NB4 (cell line): ENCODE measurements around the gene SLC25A1.

Experiments used
- DNase-seq: peaks from one replicate; pipeline ENCODE4 v3.0.0; 2010; ENCODE audit warnings: low read depth
- H3K4me3 ChIP-seq: one replicate; pipeline ENCODE4 v1.5.1; 2011; ENCODE audit warnings: mild to moderate bottlenecking, low read depth, low read length, moderate library complexity
- MYC ChIP-seq: IDR thresholded peaks from 2 replicates; pipeline ENCODE4 v1.6.1; 2011; ENCODE audit warnings: low read depth, low read length
- POLR2A ChIP-seq: IDR thresholded peaks from 2 replicates; pipeline ENCODE4 v1.6.1; 2011; ENCODE audit warnings: mild to moderate bottlenecking; ENCODE audit not compliant: insufficient read length; ENCODE audit errors: extremely low read depth
- TF ChIP-seq, protein P1 (sequence below): IDR thresholded peaks from 2 replicates; pipeline ENCODE4 v1.6.1; 2011; ENCODE audit warnings: low read depth, low read length
- TF ChIP-seq, protein P2 (sequence below): IDR thresholded peaks from one replicate; pipeline ENCODE4 v1.5.1; 2012; ENCODE audit warnings: low read depth, low read length

Gene SLC25A1

DNA sequence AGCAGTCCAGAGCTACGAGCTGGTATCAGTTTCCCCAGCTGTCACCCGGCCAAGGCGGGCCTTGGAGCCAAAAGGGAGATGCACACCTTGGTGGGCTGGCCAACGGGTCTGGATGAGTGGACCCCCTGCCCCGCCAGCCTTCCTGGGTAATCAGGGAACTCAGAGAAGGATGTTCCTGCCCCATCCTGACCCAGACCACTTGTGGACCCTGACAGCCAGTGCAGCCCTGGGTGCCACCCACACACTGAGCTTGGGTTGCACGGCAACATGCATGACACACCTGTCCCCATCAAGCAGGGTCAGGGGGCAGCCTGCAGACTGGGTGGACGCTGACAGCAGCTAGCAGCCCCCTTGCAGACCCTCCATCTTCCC, 8.6 kb downstream of the SLC25A1 start:
- no peak overlapping the region for H3K4me3 ChIP-seq
- no peak for DNase-seq
- TF ChIP-seq, protein P1, sequence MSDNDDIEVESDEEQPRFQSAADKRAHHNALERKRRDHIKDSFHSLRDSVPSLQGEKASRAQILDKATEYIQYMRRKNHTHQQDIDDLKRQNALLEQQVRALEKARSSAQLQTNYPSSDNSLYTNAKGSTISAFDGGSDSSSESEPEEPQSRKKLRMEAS = no peak
- no peak for TF ChIP-seq MYC
- no peak for TF ChIP-seq POLR2A
- TF ChIP-seq, protein P2, sequence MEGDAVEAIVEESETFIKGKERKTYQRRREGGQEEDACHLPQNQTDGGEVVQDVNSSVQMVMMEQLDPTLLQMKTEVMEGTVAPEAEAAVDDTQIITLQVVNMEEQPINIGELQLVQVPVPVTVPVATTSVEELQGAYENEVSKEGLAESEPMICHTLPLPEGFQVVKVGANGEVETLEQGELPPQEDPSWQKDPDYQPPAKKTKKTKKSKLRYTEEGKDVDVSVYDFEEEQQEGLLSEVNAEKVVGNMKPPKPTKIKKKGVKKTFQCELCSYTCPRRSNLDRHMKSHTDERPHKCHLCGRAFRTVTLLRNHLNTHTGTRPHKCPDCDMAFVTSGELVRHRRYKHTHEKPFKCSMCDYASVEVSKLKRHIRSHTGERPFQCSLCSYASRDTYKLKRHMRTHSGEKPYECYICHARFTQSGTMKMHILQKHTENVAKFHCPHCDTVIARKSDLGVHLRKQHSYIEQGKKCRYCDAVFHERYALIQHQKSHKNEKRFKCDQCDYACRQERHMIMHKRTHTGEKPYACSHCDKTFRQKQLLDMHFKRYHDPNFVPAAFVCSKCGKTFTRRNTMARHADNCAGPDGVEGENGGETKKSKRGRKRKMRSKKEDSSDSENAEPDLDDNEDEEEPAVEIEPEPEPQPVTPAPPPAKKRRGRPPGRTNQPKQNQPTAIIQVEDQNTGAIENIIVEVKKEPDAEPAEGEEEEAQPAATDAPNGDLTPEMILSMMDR = no peak

DNA sequence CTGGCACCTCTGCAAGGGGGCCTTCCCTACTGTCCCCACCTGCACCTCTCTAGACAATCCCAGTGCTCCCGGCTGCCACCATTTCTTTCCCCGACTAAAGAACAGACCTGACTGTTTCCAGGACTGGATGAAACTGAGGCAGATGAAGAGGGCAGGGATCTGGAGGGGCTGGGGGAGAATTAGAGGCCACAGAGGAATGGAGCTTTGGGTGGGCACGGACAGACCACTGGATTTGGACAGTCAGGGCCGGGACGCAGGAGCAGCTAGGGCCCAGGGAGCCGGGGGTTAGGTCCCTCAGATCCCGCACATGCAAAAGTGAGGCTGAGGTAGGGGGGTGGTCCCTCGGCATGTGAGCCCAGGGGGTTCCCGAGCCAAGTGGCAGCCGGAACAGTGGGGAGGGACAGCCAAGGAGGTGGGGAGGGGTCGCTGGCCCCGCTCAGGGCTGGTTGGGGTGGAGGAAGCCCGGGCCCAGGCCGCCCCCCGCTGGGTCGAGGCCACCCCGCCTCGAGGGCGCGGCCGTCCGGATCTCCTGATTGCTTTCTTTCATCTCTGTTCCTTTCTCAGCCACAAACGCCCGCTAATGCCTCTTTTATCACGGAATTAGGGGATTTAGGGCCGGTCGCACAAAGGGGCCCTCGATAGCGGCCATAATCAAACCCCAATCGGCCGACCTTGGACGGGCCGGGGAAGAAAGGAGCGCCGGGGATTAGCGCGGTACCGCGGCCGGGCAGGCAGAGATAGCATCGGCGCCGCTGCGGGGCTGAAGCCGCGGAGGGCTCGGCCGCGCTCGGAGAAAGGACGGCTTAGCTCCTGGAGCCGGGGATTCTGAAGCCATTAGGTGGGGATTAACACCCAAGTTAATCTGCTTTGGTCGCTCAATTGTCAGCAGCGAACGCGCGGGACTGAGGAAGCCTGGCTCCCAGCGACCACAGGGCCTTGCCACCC, 9.3 kb downstream of the SLC25A1 start:
- H3K4me3 ChIP-seq = no peak overlapping the region
- DNase-seq = no peak
- TF ChIP-seq POLR2A (no peak), MYC (no peak)
- TF ChIP-seq, protein P2 = no peak
- TF ChIP-seq, protein P1 = no peak

DNA sequence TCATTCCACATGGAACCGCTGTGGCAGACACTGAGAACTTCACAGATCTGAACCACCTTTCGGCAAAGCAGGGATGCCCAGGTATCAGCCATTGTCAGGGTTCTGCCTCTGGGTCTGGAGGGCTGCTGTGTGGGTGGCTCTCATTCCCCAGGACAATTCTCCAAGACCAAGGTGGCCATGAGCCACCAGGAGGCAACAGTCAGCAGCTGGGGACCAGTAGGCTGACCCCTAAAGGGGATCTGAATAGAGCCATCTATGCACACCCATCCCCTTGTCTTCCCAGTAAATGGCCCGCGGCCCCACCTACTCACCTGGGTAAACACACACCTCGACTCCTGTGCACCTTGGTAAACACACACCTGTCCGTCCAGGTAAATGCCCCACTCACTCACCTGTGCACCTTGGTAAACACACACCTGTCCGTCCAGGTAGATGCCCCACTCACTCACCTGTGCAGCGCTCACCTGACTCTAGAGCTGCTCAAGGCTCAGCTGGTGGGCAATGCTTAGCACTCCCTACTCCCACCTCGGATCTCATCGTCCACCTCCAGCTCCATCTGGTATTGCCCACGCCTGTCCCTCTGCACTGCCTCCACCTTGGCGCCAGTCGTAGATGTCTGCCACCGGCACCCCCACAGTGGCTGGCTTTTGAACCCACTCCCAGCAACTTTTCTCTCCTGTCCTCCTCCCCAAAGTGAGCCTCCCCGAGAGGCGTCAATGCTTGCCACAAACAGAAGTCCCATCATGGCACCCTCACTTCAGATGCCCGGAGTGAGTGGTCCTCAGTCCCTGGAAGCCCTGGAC, 10.2 kb downstream of the SLC25A1 start:
- TF ChIP-seq, protein P1 = no peak
- TF ChIP-seq, protein P2 = peak; percentile 33
- TF ChIP-seq MYC (no peak), POLR2A (no peak)
- no peak for DNase-seq
- H3K4me3 ChIP-seq = no peak overlapping the region

DNA sequence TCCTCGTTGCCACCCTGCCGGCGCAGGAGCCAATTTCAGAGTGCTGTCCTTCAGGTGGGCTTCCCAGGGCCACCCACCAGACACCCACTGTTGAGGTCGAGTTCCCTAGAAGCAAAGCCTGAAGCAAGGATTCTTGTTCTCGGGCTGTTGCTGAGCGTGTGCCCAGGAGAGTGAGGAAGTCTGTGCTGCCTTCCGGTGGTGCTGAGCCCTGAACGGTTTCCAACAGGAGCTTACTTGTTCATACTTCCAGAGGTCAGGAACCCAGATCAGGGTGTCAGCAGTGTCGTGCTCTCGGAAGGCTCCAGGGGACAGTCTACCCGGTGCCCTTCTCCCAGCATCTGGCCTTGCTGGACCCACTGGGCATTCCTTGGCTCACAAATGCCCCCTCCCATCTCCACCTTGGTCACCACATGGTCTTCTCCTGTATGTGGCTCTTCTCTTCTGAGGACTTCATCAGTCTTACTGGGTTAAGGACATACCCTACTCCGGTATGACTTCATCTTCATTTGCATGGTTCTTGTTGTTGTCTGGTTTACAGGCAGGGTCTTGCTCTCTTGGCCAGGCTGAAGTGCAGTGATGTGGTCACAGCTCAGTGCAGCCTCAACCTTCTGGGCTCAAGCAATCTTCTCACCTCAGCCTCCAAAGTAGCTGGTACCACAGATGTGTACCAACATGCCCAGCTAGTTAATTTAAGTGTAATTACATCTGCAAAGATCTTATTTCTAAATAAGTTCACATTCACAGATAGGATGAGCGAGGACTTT, 11.2 kb downstream of the SLC25A1 start:
- TF ChIP-seq POLR2A (no peak), MYC (no peak)
- TF ChIP-seq, protein P1 = no peak
- TF ChIP-seq, protein P2 = no peak
- DNase-seq = no peak

DNA sequence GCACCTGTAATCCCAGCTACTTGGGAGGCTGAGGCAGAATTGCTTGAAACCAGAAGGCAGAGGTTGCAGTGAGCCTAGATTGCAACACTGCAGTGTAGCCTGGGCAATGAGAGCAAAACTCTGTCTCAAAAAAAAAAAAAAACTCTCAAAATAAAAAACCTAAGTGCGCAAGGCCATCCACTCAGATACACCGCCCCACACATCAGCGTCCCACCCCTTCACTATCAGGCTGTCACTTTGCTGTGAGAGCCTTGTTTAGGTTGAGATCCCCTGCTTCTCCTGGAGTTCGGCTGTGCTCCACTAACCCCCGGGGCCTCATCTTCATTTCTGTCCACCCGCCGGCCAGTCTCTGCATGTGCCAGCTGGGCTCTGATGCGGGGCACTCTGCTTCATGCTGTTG, 12.1 kb downstream of the SLC25A1 start:
- no peak for TF ChIP-seq MYC
- TF ChIP-seq, protein P2 = no peak
- TF ChIP-seq, protein P1 = no peak
- no peak for TF ChIP-seq POLR2A
- no peak overlapping the region for H3K4me3 ChIP-seq
- no peak for DNase-seq

More for the DNA sequence above, 11.2 kb downstream of the SLC25A1 start:
- no peak overlapping the region for H3K4me3 ChIP-seq
